Measurements from ENCODE around the gene CHRM4. TPM values are rescaled to one million over a fixed set of nuclear protein-coding genes. Genes with fewer than 3 reads are reported as not detected.

Gene CHRM4
- total RNA-seq, 1 donor: 0.36 TPM

GRCh38 chr11:46387919-46388618, 3.5 kb downstream of the CHRM4 start:
- Histone ChIP-seq H2AFZ (ENCODE audit: low read length) (no peak overlapping the region), H3K4me1 (ENCODE audit: insufficient read depth, low read length) (peaks cover 16% of the 10 kb centered on the region), H4K20me1 (ENCODE audit: insufficient read depth, low read length) (peaks cover 15% of the 10 kb centered on the region), H3K27me3 (ENCODE audit: insufficient read depth, low read length) (peaks cover 45% of the 10 kb centered on the region), H3K27ac (ENCODE audit: low read depth, low read length) (no peak overlapping the region), H3K79me2 (ENCODE audit: insufficient read depth, low read length) (no peaks in the 10 kb centered on the region), H3K9me3 (ENCODE audit: low read depth, low read length) (no peaks in the 10 kb centered on the region), H3K4me2 (ENCODE audit: insufficient read depth, low read length) (no peak overlapping the region), H3K36me3 (ENCODE audit: insufficient read depth, low read length) (no peaks in the 10 kb centered on the region), H3K4me3 (ENCODE audit: insufficient read depth, low read length) (no peak overlapping the region)
- no peak for TF ChIP-seq CTCF (IDR thresholded peaks at IDR 0.05; ENCODE audit: extremely low read depth, low read depth, low read length)
- DNase-seq (ENCODE audit: insufficient read length, low spot score, missing footprints): peak; percentile 90

- no peak overlapping the region for H2AFZ ChIP-seq (ENCODE audit: low read length)
- H3K4me1 ChIP-seq (ENCODE audit: insufficient read depth, low read length): peaks cover 17% of the 10 kb centered on the region
- H3K4me3 ChIP-seq (ENCODE audit: insufficient read depth, low read length): no peak overlapping the region
- H4K20me1 ChIP-seq (ENCODE audit: insufficient read depth, low read length): peaks cover 15% of the 10 kb centered on the region
- no peaks in the 10 kb centered on the region for H3K79me2 ChIP-seq (ENCODE audit: insufficient read depth, low read length)
- H3K27me3 ChIP-seq (ENCODE audit: insufficient read depth, low read length): peaks cover 45% of the 10 kb centered on the region
- H3K9me3 ChIP-seq (ENCODE audit: low read depth, low read length): no peaks in the 10 kb centered on the region
- H3K4me2 ChIP-seq (ENCODE audit: insufficient read depth, low read length): no peak overlapping the region
- H3K36me3 ChIP-seq (ENCODE audit: insufficient read depth, low read length): no peaks in the 10 kb centered on the region
- peak; percentile 84 for DNase-seq (ENCODE audit: insufficient read length, low spot score, missing footprints)
- TF ChIP-seq CTCF (IDR thresholded peaks at IDR 0.05; ENCODE audit: extremely low read depth, low read depth, low read length): no peak
- no peak overlapping the region for H3K27ac ChIP-seq (ENCODE audit: low read depth, low read length)
Measured at GRCh38 chr11:46387456-46387855, 4.1 kb downstream of the CHRM4 start.

- peaks cover 16% of the 10 kb centered on the region for H3K4me1 ChIP-seq (ENCODE audit: insufficient read depth, low read length)
- no peak overlapping the region for H3K4me3 ChIP-seq (ENCODE audit: insufficient read depth, low read length)
- DNase-seq (ENCODE audit: insufficient read length, low spot score, missing footprints): peak; percentile 90
- no peak overlapping the region for H3K4me2 ChIP-seq (ENCODE audit: insufficient read depth, low read length)
- H3K27me3 ChIP-seq (ENCODE audit: insufficient read depth, low read length): peaks cover 42% of the 10 kb centered on the region
- no peaks in the 10 kb centered on the region for H3K9me3 ChIP-seq (ENCODE audit: low read depth, low read length)
- no peak for TF ChIP-seq CTCF (IDR thresholded peaks at IDR 0.05; ENCODE audit: extremely low read depth, low read depth, low read length)
- no peaks in the 10 kb centered on the region for H3K79me2 ChIP-seq (ENCODE audit: insufficient read depth, low read length)
- no peak overlapping the region for H3K27ac ChIP-seq (ENCODE audit: low read depth, low read length)
- peaks cover 12% of the 10 kb centered on the region for H4K20me1 ChIP-seq (ENCODE audit: insufficient read depth, low read length)
- H3K36me3 ChIP-seq (ENCODE audit: insufficient read depth, low read length): no peaks in the 10 kb centered on the region
- H2AFZ ChIP-seq (ENCODE audit: low read length): no peak overlapping the region
Measured at GRCh38 chr11:46386674-46387073, 4.9 kb downstream of the CHRM4 start.

GRCh38 chr11:46386005-46386578, 5.5 kb downstream of the CHRM4 start:
- peak; percentile 65 for DNase-seq (ENCODE audit: insufficient read length, low spot score, missing footprints)
- TF ChIP-seq CTCF (IDR thresholded peaks at IDR 0.05; ENCODE audit: extremely low read depth, low read depth, low read length): no peak
- no peak overlapping the region for H2AFZ ChIP-seq (ENCODE audit: low read length)
- H3K79me2 ChIP-seq (ENCODE audit: insufficient read depth, low read length): no peaks in the 10 kb centered on the region
- no peaks in the 10 kb centered on the region for H3K36me3 ChIP-seq (ENCODE audit: insufficient read depth, low read length)
- H4K20me1 ChIP-seq (ENCODE audit: insufficient read depth, low read length): peaks cover 12% of the 10 kb centered on the region
- H3K27me3 ChIP-seq (ENCODE audit: insufficient read depth, low read length): peaks cover 39% of the 10 kb centered on the region
- H3K4me1 ChIP-seq (ENCODE audit: insufficient read depth, low read length): peaks cover 16% of the 10 kb centered on the region
- no peak overlapping the region for H3K27ac ChIP-seq (ENCODE audit: low read depth, low read length)
- H3K4me3 ChIP-seq (ENCODE audit: insufficient read depth, low read length): no peak overlapping the region
- H3K4me2 ChIP-seq (ENCODE audit: insufficient read depth, low read length): no peak overlapping the region
- no peaks in the 10 kb centered on the region for H3K9me3 ChIP-seq (ENCODE audit: low read depth, low read length)
